Measurements from ENCODE around the gene CLMP.

GRCh38 chr11:123098990-123099389 lies 96.1 kb downstream of the CLMP start:
- TF ChIP-seq MLLT1 (IDR thresholded peaks at IDR 0.05) (no peak), JUND (IDR thresholded peaks at IDR 0.05; ENCODE audit: borderline replicate concordance, low read depth, low read length) (no peak), JUND (tag; IDR thresholded peaks at IDR 0.05; ENCODE audit: borderline replicate concordance, low read depth, low read length) (no peak), REST (IDR thresholded peaks at IDR 0.05; ENCODE audit: borderline replicate concordance) (no peak), REST (CRISPR knock-in tag; IDR thresholded peaks at IDR 0.05; ENCODE audit: low read depth) (no peak), ATF2 (CRISPR knock-in tag; IDR thresholded peaks at IDR 0.05) (no peak), CREM (IDR thresholded peaks at IDR 0.05; ENCODE audit: low read depth) (no peak), ZSCAN29 (IDR thresholded peaks at IDR 0.05) (no peak)

All from K562 (cell line).